Hepatocyte (in vitro differentiated cells): Measurements from ENCODE around the gene GPRC5A. TPM values are rescaled to one million over a fixed set of nuclear protein-coding genes. Genes with fewer than 3 reads are reported as not detected.

ENCODE experiments used
- DNase-seq: peaks from one replicate; pipeline ENCODE4 v3.0.0-alpha.2; 2016; ENCODE audit warnings: low spot score
- H2AFZ ChIP-seq: fragments of 200-600 bp; sonication (generic); 2 replicates; pipeline ENCODE4 v1.6.0; 2016; ENCODE audit warnings: antibody characterized with exemption, mild to moderate bottlenecking
- H3K27ac ChIP-seq: fragments of 200-600 bp; sonication (generic); 2 replicates; pipeline ENCODE4 v1.5.1; 2016; ENCODE audit warnings: mild to moderate bottlenecking
- H3K27me3 ChIP-seq: fragments of 200-600 bp; sonication (generic); 2 replicates; pipeline ENCODE4 v1.6.1; 2016
- H3K36me3 ChIP-seq: fragments of 200-600 bp; sonication (generic); replicated peaks from 2 replicates; pipeline ENCODE4 v1.5.1; 2016; ENCODE audit warnings: low read depth; ENCODE audit not compliant: insufficient read depth
- H3K4me1 ChIP-seq: fragments of 200-600 bp; sonication (generic); 2 replicates; pipeline ENCODE4 v1.5.1; 2016; ENCODE audit warnings: mild to moderate bottlenecking, moderate library complexity; ENCODE audit not compliant: insufficient read depth
- H3K4me2 ChIP-seq: fragments of 200-600 bp; sonication (generic); 2 replicates; pipeline ENCODE4 v1.6.0; 2016
- H3K4me3 ChIP-seq: fragments of 200-600 bp; sonication (generic); 2 replicates; pipeline ENCODE4 v1.5.1; 2016; ENCODE audit warnings: mild to moderate bottlenecking
- H3K79me2 ChIP-seq: fragments of 200-600 bp; sonication (generic); 2 replicates; pipeline ENCODE4 v1.6.0; 2017; ENCODE audit warnings: mild to moderate bottlenecking
- H3K9me2 ChIP-seq: fragments of 200-600 bp; sonication (generic); replicated peaks from 2 replicates; pipeline ENCODE4 v1.6.0; 2017; ENCODE audit warnings: mild to moderate bottlenecking; ENCODE audit not compliant: insufficient read depth
- H3K9me3 ChIP-seq: fragments of 200-600 bp; sonication (generic); 2 replicates; pipeline ENCODE4 v1.5.1; 2016; ENCODE audit warnings: low read depth, mild to moderate bottlenecking
- H4K20me1 ChIP-seq: fragments of 200-600 bp; sonication (generic); 2 replicates; pipeline ENCODE4 v1.6.0; 2016; ENCODE audit warnings: mild to moderate bottlenecking; ENCODE audit not compliant: insufficient read depth, poor library complexity, severe bottlenecking
- EZH2 ChIP-seq: fragments of 200-600 bp; sonication (generic); IDR thresholded peaks from 2 replicates; pipeline ENCODE4 v1.6.1; 2016; ENCODE audit warnings: antibody characterized with exemption, mild to moderate bottlenecking, borderline replicate concordance
- EZH2phosphoT487 ChIP-seq: fragments of 200-600 bp; sonication (generic); IDR thresholded peaks from one replicate; pipeline ENCODE4 v1.6.1; 2018; ENCODE audit warnings: antibody characterized with exemption, mild to moderate bottlenecking, low read depth, moderate library complexity; ENCODE audit not compliant: unreplicated experiment, severe bottlenecking
- WGBS: methylation state at CpG from one replicate; pipeline ENCODE4 v1.1.6; 2016; ENCODE audit warnings: low lambda C conversion rate; ENCODE audit errors: missing lambda C conversion rate; 5-methylcytosine and 5-hydroxymethylcytosine counted together
- polyA plus RNA-seq: library from polyadenylated mRNA; unstranded; fragments of >200 nt; fragmentation: Nextera tagmentation; extraction: Ambion mirVana; gene quantifications from 2 replicates; pipeline ENCODE4 v1.2.1, GENCODE V29; 2016
- total RNA-seq: library from RNA; depleted of rRNA; stranded (reverse); fragments of >200 nt; gene quantifications from 2 replicates; pipeline ENCODE4 v1.2.3, GENCODE V29; 2014
- TF ChIP-seq, protein P1 (sequence below): fragments of 200-600 bp; sonication (generic); IDR thresholded peaks from 2 replicates; pipeline ENCODE4 v1.5.1; 2016; ENCODE audit warnings: antibody characterized with exemption, mild to moderate bottlenecking; ENCODE audit not compliant: poor library complexity

The GPRC5A gene
- total and polyA plus RNA-seq, 2 experiments from 2014 or later: 60.2 to 80.4 TPM

- H3K4me2 ChIP-seq: no peak overlapping the region
- no peaks in the 10 kb centered on the region for H3K36me3 ChIP-seq
- no peak overlapping the region for H2AFZ ChIP-seq
- 89% methylated on average over 5 of the region's 5 CpGs for WGBS
- TF ChIP-seq, protein P1, sequence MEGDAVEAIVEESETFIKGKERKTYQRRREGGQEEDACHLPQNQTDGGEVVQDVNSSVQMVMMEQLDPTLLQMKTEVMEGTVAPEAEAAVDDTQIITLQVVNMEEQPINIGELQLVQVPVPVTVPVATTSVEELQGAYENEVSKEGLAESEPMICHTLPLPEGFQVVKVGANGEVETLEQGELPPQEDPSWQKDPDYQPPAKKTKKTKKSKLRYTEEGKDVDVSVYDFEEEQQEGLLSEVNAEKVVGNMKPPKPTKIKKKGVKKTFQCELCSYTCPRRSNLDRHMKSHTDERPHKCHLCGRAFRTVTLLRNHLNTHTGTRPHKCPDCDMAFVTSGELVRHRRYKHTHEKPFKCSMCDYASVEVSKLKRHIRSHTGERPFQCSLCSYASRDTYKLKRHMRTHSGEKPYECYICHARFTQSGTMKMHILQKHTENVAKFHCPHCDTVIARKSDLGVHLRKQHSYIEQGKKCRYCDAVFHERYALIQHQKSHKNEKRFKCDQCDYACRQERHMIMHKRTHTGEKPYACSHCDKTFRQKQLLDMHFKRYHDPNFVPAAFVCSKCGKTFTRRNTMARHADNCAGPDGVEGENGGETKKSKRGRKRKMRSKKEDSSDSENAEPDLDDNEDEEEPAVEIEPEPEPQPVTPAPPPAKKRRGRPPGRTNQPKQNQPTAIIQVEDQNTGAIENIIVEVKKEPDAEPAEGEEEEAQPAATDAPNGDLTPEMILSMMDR: no peak
- H3K9me2 ChIP-seq: no peaks in the 10 kb centered on the region
- no peak overlapping the region for H3K4me3 ChIP-seq
- peaks cover 4% of the 10 kb centered on the region for H4K20me1 ChIP-seq
- H3K27ac ChIP-seq: no peak overlapping the region
- peaks cover 20% of the 10 kb centered on the region for H3K4me1 ChIP-seq
- no peaks in the 10 kb centered on the region for H3K27me3 ChIP-seq
- H3K79me2 ChIP-seq: peaks cover 19% of the 10 kb centered on the region
- H3K9me3 ChIP-seq: no peaks in the 10 kb centered on the region
- no peak for DNase-seq
Observed at GRCh38 chr12:12907552-12907951, 16.2 kb downstream of the GPRC5A start.

- peaks cover 18% of the 10 kb centered on the region for H3K79me2 ChIP-seq
- H3K27ac ChIP-seq: no peak overlapping the region
- H3K36me3 ChIP-seq: no peaks in the 10 kb centered on the region
- H3K9me3 ChIP-seq: no peaks in the 10 kb centered on the region
- H3K4me3 ChIP-seq: no peak overlapping the region
- no peak overlapping the region for H2AFZ ChIP-seq
- no peak overlapping the region for H3K4me2 ChIP-seq
- H3K27me3 ChIP-seq: no peaks in the 10 kb centered on the region
- peaks cover 20% of the 10 kb centered on the region for H3K4me1 ChIP-seq
- H4K20me1 ChIP-seq: peaks cover 4% of the 10 kb centered on the region
- no peak for TF ChIP-seq EZH2phosphoT487
- no peak for TF ChIP-seq EZH2
- TF ChIP-seq, protein P1: no peak
- H3K9me2 ChIP-seq: no peaks in the 10 kb centered on the region
- no peak for DNase-seq
- WGBS: 98% methylated on average over 14 of the region's 14 CpGs
Observed at GRCh38 chr12:12908252-12908651, 16.9 kb downstream of the GPRC5A start.

- Histone ChIP-seq H2AFZ (no peak overlapping the region), H3K4me3 (no peak overlapping the region), H3K36me3 (no peaks in the 10 kb centered on the region), H3K27ac (peak overlapping the region; percentile 96), H3K27me3 (no peaks in the 10 kb centered on the region), H3K79me2 (peaks cover 16% of the 10 kb centered on the region), H3K4me2 (no peak overlapping the region), H3K4me1 (peaks cover 20% of the 10 kb centered on the region), H3K9me2 (no peaks in the 10 kb centered on the region), H3K9me3 (no peaks in the 10 kb centered on the region), H4K20me1 (peaks cover 4% of the 10 kb centered on the region)
- WGBS: 96% methylated on average over 12 of the region's 12 CpGs
- no peak for DNase-seq
- no peak for TF ChIP-seq EZH2
- TF ChIP-seq EZH2phosphoT487: no peak
- TF ChIP-seq, protein P1: no peak
Observed at GRCh38 chr12:12908711-12909110, 17.3 kb downstream of the GPRC5A start.
